PC-3 (cell line): ENCODE results near the gene HLA-DQA1. TPM values are rescaled to one million over a fixed set of nuclear protein-coding genes. Genes with fewer than 3 reads are reported as not detected.

Experiments used
- ATAC-seq: fragments of 200-7000 bp; cut with Tn5 transposase; 2 replicates; pipeline ENCODE4 v1.9.1; 2020; ENCODE audit warnings: mild to moderate bottlenecking, moderate library complexity
- BruUV-seq: library from RNA; stranded (reverse); fragments of 400-500 nt; replicated peaks from 2 replicates; lab custom pipeline; 2021; lab: Mats Ljungman, UMichigan
- CTCF ChIA-PET: fragments of 300-600 bp; sonication (Branson Sonifier 250); formaldehyde crosslinking; loops from one replicate; lab custom pipeline; 2022; ENCODE audit warnings: antibody characterized with exemption; lab: Charles Lee
- POLR2A ChIA-PET: fragments of 300-600 bp; sonication (Branson Sonifier 250); formaldehyde crosslinking; loops from one replicate; lab custom pipeline; 2022; ENCODE audit warnings: antibody characterized with exemption; ENCODE audit not compliant: unreplicated experiment; lab: Charles Lee
- DNase-seq: peaks from one replicate; pipeline ENCODE4 v3.0.0-alpha.2; 2015
- H2AFZ ChIP-seq: fragments of 300-600 bp; sonication (generic); 2 replicates; pipeline ENCODE4 v1.6.0; 2016; ENCODE audit warnings: antibody characterized with exemption, low read length
- H3F3A ChIP-seq: fragments of 300-600 bp; sonication (generic); one replicate; pipeline ENCODE4 v1.6.0; 2017; ENCODE audit warnings: antibody characterized with exemption, low read length, control low read depth, mild to moderate bottlenecking; ENCODE audit not compliant: unreplicated experiment
- H3K27ac ChIP-seq: fragments of 300-600 bp; sonication (generic); 2 replicates; pipeline ENCODE4 v1.5.1; 2016; ENCODE audit warnings: mild to moderate bottlenecking, low read length
- H3K27me3 ChIP-seq: fragments of 300-600 bp; sonication (generic); 2 replicates; pipeline ENCODE4 v1.6.1; 2016; ENCODE audit warnings: low read length, mixed read lengths
- H3K36me3 ChIP-seq: fragments of 300-600 bp; sonication (generic); 2 replicates; pipeline ENCODE4 v1.6.1; 2016; ENCODE audit warnings: low read depth, mixed run types, low read length, mixed read lengths
- H3K4me1 ChIP-seq: fragments of 300-600 bp; sonication (generic); 2 replicates; pipeline ENCODE4 v1.5.1; 2016; ENCODE audit warnings: low read length; ENCODE audit not compliant: insufficient read depth
- H3K4me2 ChIP-seq: fragments of 300-600 bp; sonication (generic); 2 replicates; pipeline ENCODE4 v1.6.0; 2016; ENCODE audit warnings: low read length
- H3K4me3 ChIP-seq: fragments of 300-600 bp; sonication (generic); 2 replicates; pipeline ENCODE4 v1.5.1; 2016; ENCODE audit warnings: mild to moderate bottlenecking, low read length, mixed read lengths
- H3K79me2 ChIP-seq: fragments of 300-600 bp; sonication (generic); 2 replicates; pipeline ENCODE4 v1.6.1; 2017; ENCODE audit warnings: low read length, mixed read lengths
- H3K9ac ChIP-seq: fragments of 300-600 bp; sonication (generic); 2 replicates; pipeline ENCODE4 v1.6.0; 2016; ENCODE audit warnings: mild to moderate bottlenecking, low read length
- H3K9me2 ChIP-seq: fragments of 300-600 bp; sonication (generic); replicated peaks from 2 replicates; pipeline ENCODE4 v1.6.1; 2016; ENCODE audit warnings: mixed run types, low read length, mixed read lengths
- H3K9me3 ChIP-seq: fragments of 300-600 bp; sonication (generic); 2 replicates; pipeline ENCODE4 v1.6.1; 2016; ENCODE audit warnings: low read length, mixed read lengths
- H4K20me1 ChIP-seq: fragments of 300-600 bp; sonication (generic); 2 replicates; pipeline ENCODE4 v1.6.1; 2016; ENCODE audit warnings: low read length, mixed read lengths
- CTCF ChIP-seq: fragments of 300-600 bp; sonication (generic); conservative IDR thresholded peaks from 2 replicates; pipeline ENCODE4 v1.5.1; 2017; ENCODE audit warnings: antibody characterized with exemption, low read depth, mild to moderate bottlenecking, low read length
- EZH2 ChIP-seq: fragments of 300-600 bp; sonication (generic); IDR thresholded peaks from one replicate; pipeline ENCODE4 v1.6.1; 2017; ENCODE audit warnings: antibody characterized with exemption, mild to moderate bottlenecking, low read length; ENCODE audit not compliant: unreplicated experiment
- EZH2phosphoT487 ChIP-seq: fragments of 300-600 bp; sonication (generic); IDR thresholded peaks from 2 replicates; pipeline ENCODE4 v1.6.1; 2018; ENCODE audit warnings: mild to moderate bottlenecking, antibody characterized with exemption, low read length, borderline replicate concordance
- intact Hi-C: fragments of 100-400 bp; cut with micrococcal nuclease; formaldehyde crosslinking; loops from 2 replicates; pipeline ENCODE4 v1.9.0; 2023
- total RNA-seq: library from RNA; depleted of rRNA; stranded (reverse); fragments of >200 nt; gene quantifications from 2 replicates; pipeline ENCODE4 v1.2.3, GENCODE V29; 2014

Gene HLA-DQA1
- total RNA-seq, 1 experiment from 2014 or later, result not detected

GRCh38 chr6:32658268-32658897 lies 21.2 kb downstream of the HLA-DQA1 start:
- no peaks in the 10 kb centered on the region for H3K9me3 ChIP-seq
- no TSS peak for BruUV-seq
- H4K20me1 ChIP-seq, result no peaks in the 10 kb centered on the region
- ChIA-PET POLR2A (no interaction called here), CTCF (no interaction called here)
- no peak overlapping the region for H2AFZ ChIP-seq
- H3K27ac ChIP-seq, result no peak overlapping the region
- no peak overlapping the region for H3K4me3 ChIP-seq
- DNase-seq (no peak), ATAC-seq (no peak)
- no peaks in the 10 kb centered on the region for H3K9me2 ChIP-seq
- no peak overlapping the region for H3K9ac ChIP-seq
- no peaks in the 10 kb centered on the region for H3F3A ChIP-seq
- no peaks in the 10 kb centered on the region for H3K36me3 ChIP-seq
- no peak overlapping the region for H3K4me2 ChIP-seq
- TF ChIP-seq EZH2 (no peak), EZH2phosphoT487 (no peak), CTCF (no peak)
- peaks cover 22% of the 10 kb centered on the region; the same call in 1 of the 2 replicates for H3K27me3 ChIP-seq
- intact Hi-C loops, result no loop called here
- no peaks in the 10 kb centered on the region for H3K4me1 ChIP-seq
- H3K79me2 ChIP-seq, result no peaks in the 10 kb centered on the region

GRCh38 chr6:32659856-32660595 lies 22.8 kb downstream of the HLA-DQA1 start:
- intact Hi-C loops, result loop anchor here (10.0 kb wide), 1 partner anchor 105 kb away; the partner anchor contains the start of gene HLA-DQB2
- CTCF ChIA-PET, result no interaction called here
- Histone ChIP-seq H3K9ac (no peak overlapping the region), H2AFZ (no peak overlapping the region), H3K4me3 (no peak overlapping the region), H3K9me2 (no peaks in the 10 kb centered on the region), H4K20me1 (no peaks in the 10 kb centered on the region), H3K27me3 (peaks cover 35% of the 10 kb centered on the region), H3K4me1 (no peaks in the 10 kb centered on the region), H3K27ac (no peak overlapping the region), H3K9me3 (no peaks in the 10 kb centered on the region), H3F3A (no peaks in the 10 kb centered on the region), H3K79me2 (no peaks in the 10 kb centered on the region), H3K36me3 (no peaks in the 10 kb centered on the region), H3K4me2 (no peak overlapping the region)
- no TSS peak for BruUV-seq
- ATAC-seq, result no peak
- POLR2A ChIA-PET, result no interaction called here
- TF ChIP-seq CTCF, result no peak
- TF ChIP-seq EZH2, result no peak
- no peak for TF ChIP-seq EZH2phosphoT487
- no peak for DNase-seq

GRCh38 chr6:32662099-32662498 lies 24.9 kb downstream of the HLA-DQA1 start:
- TF ChIP-seq CTCF (no peak), EZH2 (no peak), EZH2phosphoT487 (no peak)
- H3K9me3 ChIP-seq, result no peaks in the 10 kb centered on the region
- intact Hi-C loops, result loop anchor here (10.0 kb wide), 1 partner anchor 103 kb away; the partner anchor contains the start of gene HLA-DQB2

More at GRCh38 chr6:32662099-32662498, 24.9 kb downstream of the HLA-DQA1 start:
- ChIA-PET CTCF (no interaction called here), POLR2A (no interaction called here)
- H4K20me1 ChIP-seq, result no peaks in the 10 kb centered on the region
- no peaks in the 10 kb centered on the region for H3K4me1 ChIP-seq
- no peaks in the 10 kb centered on the region for H3F3A ChIP-seq
- no peak for DNase-seq
- H3K4me3 ChIP-seq, result no peak overlapping the region
- no peak overlapping the region for H3K4me2 ChIP-seq
- no peaks in the 10 kb centered on the region for H3K9me2 ChIP-seq
- no TSS peak for BruUV-seq
- no peak overlapping the region for H3K27ac ChIP-seq
- no peak overlapping the region for H2AFZ ChIP-seq
- no peaks in the 10 kb centered on the region for H3K36me3 ChIP-seq
- no peak overlapping the region for H3K9ac ChIP-seq
- ATAC-seq, result no peak
- no peaks in the 10 kb centered on the region for H3K79me2 ChIP-seq
- H3K27me3 ChIP-seq, result peaks cover 52% of the 10 kb centered on the region
